ENCODE measurements around the gene NKX6-2. TPM values are rescaled to one million over a fixed set of nuclear protein-coding genes. Genes with fewer than 3 reads are reported as not detected.

Gene NKX6-2
- total and polyA plus RNA-seq, 2 donors from 2014 or later, result 2.5 TPM; not detected in 1

- no peak for TF ChIP-seq CTCF (IDR thresholded peaks at IDR 0.05; ENCODE audit: borderline replicate concordance, extremely low read depth, insufficient read depth)
- no peak for FAIRE-seq
- Histone ChIP-seq H3K4me3 (ENCODE audit: low read length in 3 of 3) (no peak overlapping the region), H3K36me3 (ENCODE audit: control insufficient read depth in 2 of 3, insufficient read depth in 3 of 3, low read length in 3 of 3) (no peaks in the 10 kb centered on the region), H3K27ac (ENCODE audit: low read depth in 2 of 2, low read length in 2 of 2) (no peak overlapping the region), H3K9ac (ENCODE audit: low read length in 3 of 3) (no peak overlapping the region), H3K4me1 (ENCODE audit: control insufficient read depth in 2 of 3, insufficient read depth in 2 of 3, low read depth in 1 of 3, low read length in 3 of 3) (no peaks in the 10 kb centered on the region), H3K9me3 (ENCODE audit: control insufficient read depth in 2 of 3, insufficient read depth in 1 of 3, low read length in 3 of 3) (peaks cover 0 to 5% (median 0%) of the 10 kb centered on the region in 3 donors), H3K27me3 (ENCODE audit: control insufficient read depth, insufficient read depth, low read length) (no peaks in the 10 kb centered on the region)
- intact Hi-C loops (cut with DNase I), result no loop called here
- DNase-seq, result no peak
These were observed 30.8 kb upstream of the NKX6-2 start for GRCh38 chr10:132816718-132817117.

DNA sequence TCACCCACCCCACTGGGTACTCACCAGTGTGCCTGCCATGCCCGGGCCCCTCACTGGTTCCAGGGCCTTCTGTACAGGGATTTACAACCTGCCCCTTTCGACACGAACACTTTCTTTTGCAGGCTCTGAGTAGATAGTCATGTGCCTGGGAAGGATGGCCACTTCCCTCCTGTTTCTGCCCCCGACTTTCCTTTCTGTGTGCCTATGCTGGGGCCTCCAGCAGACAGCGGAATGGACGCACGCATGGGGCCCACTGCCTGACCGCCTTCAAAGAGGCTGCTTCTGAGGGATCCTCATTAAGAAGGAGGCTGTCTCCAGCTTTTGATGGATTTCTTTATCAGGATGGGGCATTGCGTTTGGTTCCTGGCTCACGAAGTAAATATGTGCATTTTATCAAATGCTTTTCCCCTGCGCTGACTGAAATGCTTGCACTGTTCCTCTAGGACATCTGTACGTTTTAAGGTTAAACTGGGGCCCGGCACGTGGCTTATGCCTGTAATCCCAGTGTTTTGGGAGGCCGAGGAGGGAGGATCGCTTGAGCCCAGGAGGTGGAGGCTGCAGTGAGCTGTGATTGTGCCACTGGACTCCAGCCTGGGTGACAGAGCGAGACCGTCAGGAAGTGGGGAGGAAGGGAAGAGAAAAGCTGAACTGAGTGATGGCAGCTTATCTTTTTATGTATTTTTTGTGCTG, 29.4 kb upstream of the NKX6-2 start:
- Histone ChIP-seq H3K9ac (ENCODE audit: low read length in 3 of 3) (no peak overlapping the region), H3K4me1 (ENCODE audit: control insufficient read depth in 2 of 3, insufficient read depth in 2 of 3, low read depth in 1 of 3, low read length in 3 of 3) (no peaks in the 10 kb centered on the region), H3K9me3 (ENCODE audit: control insufficient read depth in 2 of 3, insufficient read depth in 1 of 3, low read length in 3 of 3) (peaks cover 0 to 5% (median 0%) of the 10 kb centered on the region in 3 donors), H3K27me3 (ENCODE audit: control insufficient read depth, insufficient read depth, low read length) (no peaks in the 10 kb centered on the region), H3K27ac (ENCODE audit: low read depth in 2 of 2, low read length in 2 of 2) (no peak overlapping the region), H3K4me3 (ENCODE audit: low read length in 3 of 3) (no peak overlapping the region), H3K36me3 (ENCODE audit: control insufficient read depth in 2 of 3, insufficient read depth in 3 of 3, low read length in 3 of 3) (no peaks in the 10 kb centered on the region)
- intact Hi-C loops (cut with DNase I), result no loop called here
- DNase-seq (no peak), FAIRE-seq (no peak)
- TF ChIP-seq CTCF (IDR thresholded peaks at IDR 0.05; ENCODE audit: borderline replicate concordance, extremely low read depth, insufficient read depth), result no peak

- no peak for TF ChIP-seq CTCF (IDR thresholded peaks at IDR 0.05; ENCODE audit: borderline replicate concordance, extremely low read depth, insufficient read depth)
- H3K9ac ChIP-seq (ENCODE audit: low read length in 3 of 3), result no peak overlapping the region
- H3K9me3 ChIP-seq (ENCODE audit: control insufficient read depth in 2 of 3, insufficient read depth in 1 of 3, low read length in 3 of 3), result peaks cover 0 to 3% (median 0%) of the 10 kb centered on the region in 3 donors
- FAIRE-seq (no peak), DNase-seq (peak in 2 of 5 donors; percentile 29 to 56)
- no peaks in the 10 kb centered on the region for H3K36me3 ChIP-seq (ENCODE audit: control insufficient read depth in 2 of 3, insufficient read depth in 3 of 3, low read length in 3 of 3)
- H3K4me1 ChIP-seq (ENCODE audit: control insufficient read depth in 2 of 3, insufficient read depth in 2 of 3, low read depth in 1 of 3, low read length in 3 of 3), result no peaks in the 10 kb centered on the region
- intact Hi-C loops (cut with DNase I), result no loop called here
- H3K27me3 ChIP-seq (ENCODE audit: control insufficient read depth, insufficient read depth, low read length), result no peaks in the 10 kb centered on the region
- no peak overlapping the region for H3K4me3 ChIP-seq (ENCODE audit: low read length in 3 of 3)
- H3K27ac ChIP-seq (ENCODE audit: low read depth in 2 of 2, low read length in 2 of 2), result no peak overlapping the region
These were observed 28.5 kb upstream of the NKX6-2 start for GRCh38 chr10:132814469-132814856.
